Calu3 (cell line): ENCODE results near the gene HADHA. TPM values are rescaled to one million over a fixed set of nuclear protein-coding genes. Genes with fewer than 3 reads are reported as not detected.

Experiments used
- BruUV-seq: library from RNA; stranded (reverse); fragments of 400-500 nt; replicated peaks from 2 replicates; lab custom pipeline; 2021; lab: Mats Ljungman, UMichigan
- CTCF ChIA-PET: fragments of 300-600 bp; sonication (Branson Sonifier 250); formaldehyde crosslinking; loops from one replicate; lab custom pipeline; 2022; ENCODE audit warnings: antibody characterized with exemption; lab: Charles Lee
- DNase-seq: peaks from one replicate; pipeline ENCODE4 v3.0.0; 2022
- H3K27ac Mint-ChIP-seq: one replicate; pipeline ENCODE4 v1.8.0; 2022; ENCODE audit warnings: mixed read lengths; ENCODE audit not compliant: unreplicated experiment
- H3K27me3 Mint-ChIP-seq: one replicate; pipeline ENCODE4 v1.8.0; 2022; ENCODE audit warnings: mixed read lengths; ENCODE audit not compliant: unreplicated experiment
- H3K36me3 Mint-ChIP-seq: one replicate; pipeline ENCODE4 v1.8.0; 2022; ENCODE audit warnings: mild to moderate bottlenecking, moderate library complexity, mixed read lengths; ENCODE audit not compliant: insufficient read depth, unreplicated experiment
- H3K4me1 Mint-ChIP-seq: one replicate; pipeline ENCODE4 v1.8.0; 2022; ENCODE audit warnings: mild to moderate bottlenecking, low read depth, mixed read lengths; ENCODE audit not compliant: unreplicated experiment
- H3K4me3 Mint-ChIP-seq: one replicate; pipeline ENCODE4 v1.8.0; 2022; ENCODE audit warnings: mild to moderate bottlenecking, low read depth, moderate library complexity, mixed read lengths; ENCODE audit not compliant: unreplicated experiment
- H3K9me3 Mint-ChIP-seq: one replicate; pipeline ENCODE4 v1.8.0; 2022; ENCODE audit warnings: low read depth, mixed read lengths; ENCODE audit not compliant: unreplicated experiment
- intact Hi-C: fragments of 100-400 bp; cut with micrococcal nuclease; formaldehyde crosslinking; loops from one replicate; pipeline ENCODE4 v1.10.0; 2022; ENCODE audit not compliant: unreplicated experiment
- total RNA-seq: library from RNA; stranded (reverse); gene quantifications from 2 replicates; pipeline ENCODE4 v1.2.3, GENCODE V29; 2022
- TF ChIP-seq, protein P1 (sequence below): fragments of 200-600 bp; IDR thresholded peaks from one replicate; pipeline ENCODE4 v1.8.0; 2022; ENCODE audit warnings: antibody characterized with exemption; ENCODE audit not compliant: unreplicated experiment

The HADHA gene
- total RNA-seq, 1 experiment from 2014 or later, result 127 TPM

DNA sequence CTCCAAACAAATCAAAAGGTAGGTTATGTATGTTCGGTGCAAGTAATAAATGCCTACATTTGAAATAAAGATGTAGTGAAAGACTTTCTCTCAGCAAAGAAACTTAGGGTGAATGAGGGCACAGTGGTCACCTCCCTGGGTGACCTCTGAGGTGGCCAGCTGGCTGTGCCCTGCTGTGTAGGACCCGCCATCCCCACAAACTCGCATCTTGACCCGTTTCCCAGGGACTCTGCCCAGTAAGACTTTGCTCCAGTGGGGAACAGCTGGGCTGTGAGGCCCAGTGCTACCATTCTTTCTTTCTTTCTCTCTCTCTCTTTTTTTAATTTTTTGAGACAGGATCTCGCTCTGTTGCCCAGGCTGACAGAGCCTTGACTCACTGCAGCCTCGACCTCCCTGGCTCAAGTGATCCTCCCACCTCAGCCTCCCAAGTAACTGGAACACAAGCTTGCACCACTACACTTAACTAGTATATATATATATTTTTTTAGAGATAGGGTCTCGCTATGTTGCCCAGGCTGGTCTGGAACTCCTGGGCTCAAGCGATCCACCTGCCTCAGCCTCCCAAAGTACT is 79.7 kb downstream of the HADHA start:
- Mint-ChIP-seq H3K27me3 (no peaks in the 10 kb centered on the region), H3K9me3 (no peaks in the 10 kb centered on the region), H3K36me3 (no peaks in the 10 kb centered on the region), H3K27ac (no peak overlapping the region), H3K4me1 (no peaks in the 10 kb centered on the region), H3K4me3 (no peak overlapping the region)
- TF ChIP-seq, protein P1, sequence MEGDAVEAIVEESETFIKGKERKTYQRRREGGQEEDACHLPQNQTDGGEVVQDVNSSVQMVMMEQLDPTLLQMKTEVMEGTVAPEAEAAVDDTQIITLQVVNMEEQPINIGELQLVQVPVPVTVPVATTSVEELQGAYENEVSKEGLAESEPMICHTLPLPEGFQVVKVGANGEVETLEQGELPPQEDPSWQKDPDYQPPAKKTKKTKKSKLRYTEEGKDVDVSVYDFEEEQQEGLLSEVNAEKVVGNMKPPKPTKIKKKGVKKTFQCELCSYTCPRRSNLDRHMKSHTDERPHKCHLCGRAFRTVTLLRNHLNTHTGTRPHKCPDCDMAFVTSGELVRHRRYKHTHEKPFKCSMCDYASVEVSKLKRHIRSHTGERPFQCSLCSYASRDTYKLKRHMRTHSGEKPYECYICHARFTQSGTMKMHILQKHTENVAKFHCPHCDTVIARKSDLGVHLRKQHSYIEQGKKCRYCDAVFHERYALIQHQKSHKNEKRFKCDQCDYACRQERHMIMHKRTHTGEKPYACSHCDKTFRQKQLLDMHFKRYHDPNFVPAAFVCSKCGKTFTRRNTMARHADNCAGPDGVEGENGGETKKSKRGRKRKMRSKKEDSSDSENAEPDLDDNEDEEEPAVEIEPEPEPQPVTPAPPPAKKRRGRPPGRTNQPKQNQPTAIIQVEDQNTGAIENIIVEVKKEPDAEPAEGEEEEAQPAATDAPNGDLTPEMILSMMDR, result no peak
- DNase-seq, result no peak
- intact Hi-C loops, result no loop called here
- no TSS peak for BruUV-seq
- CTCF ChIA-PET, result no interaction called here

DNA sequence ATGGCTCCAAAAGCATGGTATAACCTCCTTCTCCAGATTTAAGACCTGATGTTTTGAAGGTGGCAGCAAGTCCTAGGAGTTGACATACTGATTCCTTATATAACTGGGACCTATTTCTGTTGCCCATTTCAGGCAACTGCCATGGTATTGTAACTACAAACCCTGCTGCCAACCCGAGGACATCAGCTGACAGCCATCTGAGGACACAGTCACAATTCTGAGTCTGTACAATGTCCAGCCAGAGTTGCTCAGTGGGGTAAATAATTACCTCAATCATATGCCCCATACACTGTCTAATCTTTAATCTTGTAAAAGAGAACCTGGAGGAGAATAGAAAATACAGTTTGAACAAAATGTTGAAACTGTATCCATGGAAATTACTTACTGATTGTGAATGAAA is 80.2 kb downstream of the HADHA start:
- no peak for DNase-seq
- intact Hi-C loops, result no loop called here
- Mint-ChIP-seq H3K27me3 (no peaks in the 10 kb centered on the region), H3K9me3 (no peaks in the 10 kb centered on the region), H3K36me3 (no peaks in the 10 kb centered on the region), H3K4me1 (no peaks in the 10 kb centered on the region), H3K4me3 (no peak overlapping the region), H3K27ac (no peak overlapping the region)
- TF ChIP-seq, protein P1, result no peak
- no TSS peak for BruUV-seq
- CTCF ChIA-PET, result no interaction called here

DNA sequence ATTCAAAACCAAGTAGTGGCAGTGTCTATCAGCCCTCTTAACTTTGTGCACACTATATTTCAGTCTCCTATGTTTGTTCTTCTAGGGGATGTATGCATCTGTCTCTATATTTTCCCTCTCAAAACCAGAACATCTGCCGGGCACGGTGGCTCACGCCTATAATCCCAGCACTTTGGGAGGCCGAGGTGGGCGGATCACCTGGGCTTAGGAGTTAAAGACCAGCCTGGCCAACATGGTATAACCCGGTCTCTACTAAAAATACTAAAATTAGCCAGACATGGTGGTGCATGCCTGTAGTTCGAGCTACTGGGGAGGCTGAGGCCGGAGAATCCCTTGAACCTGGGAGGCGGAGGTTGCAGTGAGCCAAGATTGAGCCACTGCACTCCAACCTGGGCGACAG is 81.5 kb downstream of the HADHA start:
- no TSS peak for BruUV-seq
- no peak overlapping the region for H3K4me3 Mint-ChIP-seq
- TF ChIP-seq, protein P1, result no peak
- no peak overlapping the region for H3K27ac Mint-ChIP-seq
- no peaks in the 10 kb centered on the region for H3K27me3 Mint-ChIP-seq
- DNase-seq, result no peak
- H3K4me1 Mint-ChIP-seq, result peaks cover 6% of the 10 kb centered on the region
- H3K9me3 Mint-ChIP-seq, result no peaks in the 10 kb centered on the region
- intact Hi-C loops, result no loop called here
- H3K36me3 Mint-ChIP-seq, result no peaks in the 10 kb centered on the region
- CTCF ChIA-PET, result no interaction called here

DNA sequence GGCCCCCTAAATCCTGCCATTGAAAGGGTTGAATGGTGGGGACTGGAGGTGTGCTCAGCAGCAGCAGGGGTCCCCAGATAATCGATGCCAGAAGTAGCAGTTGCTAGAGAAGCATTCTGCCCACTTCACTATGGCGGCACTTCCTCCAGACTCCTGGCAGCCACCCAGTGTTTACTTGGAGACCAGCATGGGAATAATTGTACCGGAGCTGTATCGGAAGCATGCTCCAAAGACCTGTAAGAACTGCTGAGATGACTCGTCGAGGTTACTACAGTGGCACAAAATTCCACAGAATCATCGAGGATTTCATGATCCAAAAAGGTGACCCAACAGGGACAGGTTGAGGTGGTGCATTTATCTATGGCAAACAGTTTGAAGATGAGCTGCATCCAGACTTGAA is 82.5 kb downstream of the HADHA start:
- Mint-ChIP-seq H3K4me3 (no peak overlapping the region), H3K27me3 (no peaks in the 10 kb centered on the region), H3K9me3 (no peaks in the 10 kb centered on the region), H3K27ac (no peak overlapping the region), H3K36me3 (no peaks in the 10 kb centered on the region), H3K4me1 (peaks cover 8% of the 10 kb centered on the region)
- CTCF ChIA-PET, result no interaction called here
- intact Hi-C loops, result no loop called here
- no peak for DNase-seq
- BruUV-seq, result no TSS peak
- TF ChIP-seq, protein P1, result no peak
